Natural killer cell (primary cell): ENCODE measurements around the gene RIPK1. TPM values are rescaled to one million over a fixed set of nuclear protein-coding genes. Genes with fewer than 3 reads are reported as not detected.

Experiments
- ATAC-seq, 3 donors: fragments of 150-1000 bp in 2 of 3; fragments of 200-7000 bp in 1 of 3; cut with Tn5 transposase; 1 replicate in 1 of 3; 2 replicates in 2 of 3; pipeline ENCODE4 v1.10.0; 2021; ENCODE audit warnings: mild to moderate bottlenecking in 2 of 3, moderate library complexity in 2 of 3
- DNase-seq, 2 donors: peaks; one replicate each; pipeline versions ENCODE4 v3.0.0 to v3.0.0-alpha.2; 2013 to 2021; ENCODE audit warnings: mixed read lengths in 1 of 2
- H3K27ac ChIP-seq: one replicate; pipeline ENCODE4 v1.5.1; 2013; ENCODE audit warnings: mild to moderate bottlenecking, low read length
- H3K27me3 ChIP-seq: one replicate; pipeline ENCODE4 v1.6.1; 2013; ENCODE audit warnings: low read length; ENCODE audit not compliant: control insufficient read depth, insufficient read depth
- H3K36me3 ChIP-seq: one replicate; pipeline ENCODE4 v1.6.1; 2013; ENCODE audit warnings: low read length; ENCODE audit not compliant: control insufficient read depth, insufficient read depth
- H3K4me1 ChIP-seq: one replicate; pipeline ENCODE4 v1.6.1; 2013; ENCODE audit warnings: low read length; ENCODE audit not compliant: control insufficient read depth, insufficient read depth
- H3K4me3 ChIP-seq: one replicate; pipeline ENCODE4 v1.5.1; 2013; ENCODE audit warnings: low read length
- H3K9me3 ChIP-seq: one replicate; pipeline ENCODE4 v1.6.1; 2013; ENCODE audit warnings: low read length; ENCODE audit not compliant: control insufficient read depth, insufficient read depth
- H3K27ac Mint-ChIP-seq, 2 donors: one replicate each; pipeline ENCODE4 v1.8.0; 2022; ENCODE audit warnings: mild to moderate bottlenecking in 2 of 2, mixed read lengths in 2 of 2, moderate library complexity in 1 of 2
- H3K27me3 Mint-ChIP-seq, 2 donors: one replicate each; pipeline ENCODE4 v1.8.0; 2022; ENCODE audit warnings: low read depth in 2 of 2, mixed read lengths in 2 of 2
- H3K36me3 Mint-ChIP-seq: one replicate; pipeline ENCODE4 v1.8.0; 2022; ENCODE audit warnings: mixed read lengths
- H3K4me1 Mint-ChIP-seq, 2 donors: one replicate each; pipeline ENCODE4 v1.8.0; 2022; ENCODE audit warnings: mixed read lengths in 2 of 2
- H3K4me3 Mint-ChIP-seq: one replicate; pipeline ENCODE4 v1.8.0; 2022; ENCODE audit warnings: mild to moderate bottlenecking, moderate library complexity, mixed read lengths
- H3K9me3 Mint-ChIP-seq, 2 donors: one replicate each; pipeline ENCODE4 v1.8.0; 2022; ENCODE audit warnings: mixed read lengths in 2 of 2
- CTCF ChIP-seq: fragments of 200-600 bp; IDR thresholded peaks from one replicate; pipeline ENCODE4 v1.8.0; 2022; ENCODE audit warnings: antibody characterized with exemption
- WGBS: methylation state at CpG from one replicate; pipeline ENCODE4 v1.1.7; 2013; ENCODE audit warnings: missing lambda C conversion rate; ENCODE audit not compliant: insufficient coverage; 5-methylcytosine and 5-hydroxymethylcytosine counted together
- intact Hi-C: fragments of 100-400 bp; cut with micrococcal nuclease; formaldehyde crosslinking; loops from one replicate; pipeline ENCODE4 v1.14.2; 2022
- total RNA-seq, 4 donors: library from RNA; stranded (reverse); fragments of 120-200 nt in 1 of 4; gene quantifications; one replicate each; pipeline versions ENCODE4 v1.2.3 to v1.2.4, GENCODE V29; 2013 to 2022

Gene RIPK1
- total RNA-seq, 3 donors from 2014 or later (not counting 1 experiment from before 2014, with no cell fraction given) = 30.9 to 44.8 (median 34.5) TPM

GRCh38 chr6:3088446-3088845 lies 20.2 kb downstream of the RIPK1 start:
- DNase-seq (no peak), ATAC-seq (peak; percentile 71 to 92 (median 83))
- no peak overlapping the region for H3K4me3 Mint-ChIP-seq
- WGBS = 66% methylated on average over 4 of the region's 4 CpGs
- peaks cover 49% of the 10 kb centered on the region for H3K36me3 ChIP-seq
- H3K27ac ChIP-seq = peak overlapping the region; percentile 23
- H3K27ac Mint-ChIP-seq = peak overlapping the region; percentile 56 to 82
- no peaks in the 10 kb centered on the region for H3K9me3 Mint-ChIP-seq
- intact Hi-C loops = no loop called here
- no peak for TF ChIP-seq CTCF
- H3K4me1 Mint-ChIP-seq = peaks cover 32 to 53% of the 10 kb centered on the region in 2 donors
- no peaks in the 10 kb centered on the region for H3K27me3 ChIP-seq
- H3K4me3 ChIP-seq = no peak overlapping the region
- peaks cover 13% of the 10 kb centered on the region for H3K4me1 ChIP-seq
- H3K9me3 ChIP-seq = no peaks in the 10 kb centered on the region
- no peaks in the 10 kb centered on the region for H3K27me3 Mint-ChIP-seq
- peaks cover 39% of the 10 kb centered on the region for H3K36me3 Mint-ChIP-seq

GRCh38 chr6:3088968-3089367 lies 20.7 kb downstream of the RIPK1 start:
- Mint-ChIP-seq H3K4me1 (peaks cover 32 to 52% of the 10 kb centered on the region in 2 donors), H3K4me3 (no peak overlapping the region), H3K9me3 (no peaks in the 10 kb centered on the region), H3K27ac (peak overlapping the region; percentile 56 to 82), H3K36me3 (peaks cover 34% of the 10 kb centered on the region), H3K27me3 (no peaks in the 10 kb centered on the region)
- Histone ChIP-seq H3K36me3 (peaks cover 46% of the 10 kb centered on the region), H3K4me1 (peaks cover 13% of the 10 kb centered on the region), H3K27ac (peak overlapping the region; percentile 23), H3K4me3 (no peak overlapping the region), H3K27me3 (no peaks in the 10 kb centered on the region), H3K9me3 (no peaks in the 10 kb centered on the region)
- DNase-seq (no peak), ATAC-seq (no peak)
- intact Hi-C loops = no loop called here
- 65% methylated on average over 4 of the region's 4 CpGs for WGBS
- no peak for TF ChIP-seq CTCF

- Mint-ChIP-seq H3K36me3 (peaks cover 34% of the 10 kb centered on the region), H3K4me3 (no peak overlapping the region), H3K4me1 (peaks cover 32 to 46% of the 10 kb centered on the region in 2 donors), H3K9me3 (no peaks in the 10 kb centered on the region), H3K27me3 (no peaks in the 10 kb centered on the region), H3K27ac (peak overlapping the region in 1 of 2 donors; percentile 48)
- no peak overlapping the region for H3K4me3 ChIP-seq
- H3K36me3 ChIP-seq = peaks cover 48% of the 10 kb centered on the region
- WGBS = 100% methylated on average over 2 of the region's 4 CpGs
- H3K4me1 ChIP-seq = peaks cover 13% of the 10 kb centered on the region
- no peak for TF ChIP-seq CTCF
- no peak for DNase-seq
- ATAC-seq = no peak
- no peak overlapping the region for H3K27ac ChIP-seq
- H3K27me3 ChIP-seq = no peaks in the 10 kb centered on the region
- intact Hi-C loops = no loop called here
- H3K9me3 ChIP-seq = no peaks in the 10 kb centered on the region
Measured at GRCh38 chr6:3090013-3090412, 21.7 kb downstream of the RIPK1 start.

- DNase-seq (no peak), ATAC-seq (no peak)
- Histone ChIP-seq H3K27me3 (no peaks in the 10 kb centered on the region), H3K9me3 (no peaks in the 10 kb centered on the region), H3K36me3 (peaks cover 32% of the 10 kb centered on the region), H3K4me1 (no peaks in the 10 kb centered on the region), H3K4me3 (no peak overlapping the region), H3K27ac (no peak overlapping the region)
- H3K4me3 Mint-ChIP-seq = no peak overlapping the region
- H3K36me3 Mint-ChIP-seq = peaks cover 17% of the 10 kb centered on the region
- peak overlapping the region in 1 of 2 donors; percentile 43 for H3K27ac Mint-ChIP-seq
- H3K27me3 Mint-ChIP-seq = no peaks in the 10 kb centered on the region
- intact Hi-C loops = no loop called here
- H3K9me3 Mint-ChIP-seq = no peaks in the 10 kb centered on the region
- no peak for TF ChIP-seq CTCF
- H3K4me1 Mint-ChIP-seq = peaks cover 2 to 7% of the 10 kb centered on the region in 2 donors
- 100% methylated on average over 1 of the region's 2 CpGs for WGBS
Measured at GRCh38 chr6:3094815-3095214, 26.5 kb downstream of the RIPK1 start.
